Natural killer cell (primary cell): ENCODE results near the gene TRPM5. TPM values are rescaled to one million over a fixed set of nuclear protein-coding genes. Genes with fewer than 3 reads are reported as not detected.

ENCODE experiments used
- ATAC-seq, 3 donors: fragments of 150-1000 bp in 2 of 3; fragments of 200-7000 bp in 1 of 3; cut with Tn5 transposase; 1 replicate in 1 of 3; 2 replicates in 2 of 3; pipeline ENCODE4 v1.10.0; 2021; ENCODE audit warnings: mild to moderate bottlenecking in 2 of 3, moderate library complexity in 2 of 3
- DNase-seq, 2 donors: peaks; one replicate each; pipeline versions ENCODE4 v3.0.0 to v3.0.0-alpha.2; 2013 to 2021; ENCODE audit warnings: mixed read lengths in 1 of 2
- H3K27ac ChIP-seq: one replicate; pipeline ENCODE4 v1.5.1; 2013; ENCODE audit warnings: mild to moderate bottlenecking, low read length
- H3K27me3 ChIP-seq: one replicate; pipeline ENCODE4 v1.6.1; 2013; ENCODE audit warnings: low read length; ENCODE audit not compliant: control insufficient read depth, insufficient read depth
- H3K36me3 ChIP-seq: one replicate; pipeline ENCODE4 v1.6.1; 2013; ENCODE audit warnings: low read length; ENCODE audit not compliant: control insufficient read depth, insufficient read depth
- H3K4me1 ChIP-seq: one replicate; pipeline ENCODE4 v1.6.1; 2013; ENCODE audit warnings: low read length; ENCODE audit not compliant: control insufficient read depth, insufficient read depth
- H3K4me3 ChIP-seq: one replicate; pipeline ENCODE4 v1.5.1; 2013; ENCODE audit warnings: low read length
- H3K9me3 ChIP-seq: one replicate; pipeline ENCODE4 v1.6.1; 2013; ENCODE audit warnings: low read length; ENCODE audit not compliant: control insufficient read depth, insufficient read depth
- H3K27ac Mint-ChIP-seq, 2 donors: one replicate each; pipeline ENCODE4 v1.8.0; 2022; ENCODE audit warnings: mild to moderate bottlenecking in 2 of 2, mixed read lengths in 2 of 2, moderate library complexity in 1 of 2
- H3K27me3 Mint-ChIP-seq, 2 donors: one replicate each; pipeline ENCODE4 v1.8.0; 2022; ENCODE audit warnings: low read depth in 2 of 2, mixed read lengths in 2 of 2
- H3K36me3 Mint-ChIP-seq: one replicate; pipeline ENCODE4 v1.8.0; 2022; ENCODE audit warnings: mixed read lengths
- H3K4me1 Mint-ChIP-seq, 2 donors: one replicate each; pipeline ENCODE4 v1.8.0; 2022; ENCODE audit warnings: mixed read lengths in 2 of 2
- H3K4me3 Mint-ChIP-seq: one replicate; pipeline ENCODE4 v1.8.0; 2022; ENCODE audit warnings: mild to moderate bottlenecking, moderate library complexity, mixed read lengths
- H3K9me3 Mint-ChIP-seq, 2 donors: one replicate each; pipeline ENCODE4 v1.8.0; 2022; ENCODE audit warnings: mixed read lengths in 2 of 2
- WGBS: methylation state at CpG from one replicate; pipeline ENCODE4 v1.1.7; 2013; ENCODE audit warnings: missing lambda C conversion rate; ENCODE audit not compliant: insufficient coverage; 5-methylcytosine and 5-hydroxymethylcytosine counted together
- intact Hi-C: fragments of 100-400 bp; cut with micrococcal nuclease; formaldehyde crosslinking; loops from one replicate; pipeline ENCODE4 v1.14.2; 2022
- total RNA-seq, 4 donors: library from RNA; stranded (reverse); fragments of 120-200 nt in 1 of 4; gene quantifications; one replicate each; pipeline versions ENCODE4 v1.2.3 to v1.2.4, GENCODE V29; 2013 to 2022
- TF ChIP-seq, protein P1 (sequence below): fragments of 200-600 bp; IDR thresholded peaks from one replicate; pipeline ENCODE4 v1.8.0; 2022; ENCODE audit warnings: antibody characterized with exemption

TRPM5 gene
- total RNA-seq, 3 donors from 2014 or later (not counting 1 experiment from before 2014, with no cell fraction given) = not detected

- Histone ChIP-seq H3K27ac (no peak overlapping the region), H3K4me1 (no peaks in the 10 kb centered on the region), H3K36me3 (no peaks in the 10 kb centered on the region), H3K9me3 (no peaks in the 10 kb centered on the region), H3K4me3 (no peak overlapping the region), H3K27me3 (no peaks in the 10 kb centered on the region)
- WGBS = 92% methylated on average over 14 of the region's 14 CpGs
- no peak for DNase-seq
- no peaks in the 10 kb centered on the region for H3K36me3 Mint-ChIP-seq
- no peak for ATAC-seq
- H3K4me1 Mint-ChIP-seq = peaks cover 0 to 5% of the 10 kb centered on the region in 2 donors
- TF ChIP-seq, protein P1, sequence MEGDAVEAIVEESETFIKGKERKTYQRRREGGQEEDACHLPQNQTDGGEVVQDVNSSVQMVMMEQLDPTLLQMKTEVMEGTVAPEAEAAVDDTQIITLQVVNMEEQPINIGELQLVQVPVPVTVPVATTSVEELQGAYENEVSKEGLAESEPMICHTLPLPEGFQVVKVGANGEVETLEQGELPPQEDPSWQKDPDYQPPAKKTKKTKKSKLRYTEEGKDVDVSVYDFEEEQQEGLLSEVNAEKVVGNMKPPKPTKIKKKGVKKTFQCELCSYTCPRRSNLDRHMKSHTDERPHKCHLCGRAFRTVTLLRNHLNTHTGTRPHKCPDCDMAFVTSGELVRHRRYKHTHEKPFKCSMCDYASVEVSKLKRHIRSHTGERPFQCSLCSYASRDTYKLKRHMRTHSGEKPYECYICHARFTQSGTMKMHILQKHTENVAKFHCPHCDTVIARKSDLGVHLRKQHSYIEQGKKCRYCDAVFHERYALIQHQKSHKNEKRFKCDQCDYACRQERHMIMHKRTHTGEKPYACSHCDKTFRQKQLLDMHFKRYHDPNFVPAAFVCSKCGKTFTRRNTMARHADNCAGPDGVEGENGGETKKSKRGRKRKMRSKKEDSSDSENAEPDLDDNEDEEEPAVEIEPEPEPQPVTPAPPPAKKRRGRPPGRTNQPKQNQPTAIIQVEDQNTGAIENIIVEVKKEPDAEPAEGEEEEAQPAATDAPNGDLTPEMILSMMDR = no peak
- intact Hi-C loops = no loop called here
- H3K27ac Mint-ChIP-seq = no peak overlapping the region
- no peaks in the 10 kb centered on the region for H3K9me3 Mint-ChIP-seq
- no peaks in the 10 kb centered on the region for H3K27me3 Mint-ChIP-seq
- H3K4me3 Mint-ChIP-seq = no peak overlapping the region
Measured at GRCh38 chr11:2426826-2427521, 17.3 kb downstream of the TRPM5 start.

- intact Hi-C loops = no loop called here
- no peak overlapping the region for H3K27ac ChIP-seq
- Mint-ChIP-seq H3K27ac (no peak overlapping the region), H3K4me1 (no peaks in the 10 kb centered on the region), H3K27me3 (no peaks in the 10 kb centered on the region), H3K36me3 (no peaks in the 10 kb centered on the region), H3K4me3 (no peak overlapping the region), H3K9me3 (no peaks in the 10 kb centered on the region)
- TF ChIP-seq, protein P1 = no peak
- H3K4me3 ChIP-seq = no peak overlapping the region
- no peak for DNase-seq
- no peaks in the 10 kb centered on the region for H3K27me3 ChIP-seq
- 90% methylated on average over 13 of the region's 13 CpGs for WGBS
- H3K9me3 ChIP-seq = no peaks in the 10 kb centered on the region
- ATAC-seq = no peak
- H3K36me3 ChIP-seq = no peaks in the 10 kb centered on the region
- no peaks in the 10 kb centered on the region for H3K4me1 ChIP-seq
Measured at GRCh38 chr11:2426221-2426620, 18.1 kb downstream of the TRPM5 start.

- H3K9me3 Mint-ChIP-seq = no peaks in the 10 kb centered on the region
- ATAC-seq (no peak), DNase-seq (no peak)
- intact Hi-C loops = no loop called here
- H3K27me3 ChIP-seq = no peaks in the 10 kb centered on the region
- H3K9me3 ChIP-seq = no peaks in the 10 kb centered on the region
- H3K27ac Mint-ChIP-seq = no peak overlapping the region
- TF ChIP-seq, protein P1 = no peak
- no peaks in the 10 kb centered on the region for H3K36me3 Mint-ChIP-seq
- H3K4me3 Mint-ChIP-seq = no peak overlapping the region
- no peaks in the 10 kb centered on the region for H3K4me1 Mint-ChIP-seq
- no peaks in the 10 kb centered on the region for H3K36me3 ChIP-seq
- H3K4me1 ChIP-seq = peaks cover 3% of the 10 kb centered on the region
- H3K27ac ChIP-seq = no peak overlapping the region
- WGBS = 74% methylated on average over 8 of the region's 8 CpGs
- no peaks in the 10 kb centered on the region for H3K27me3 Mint-ChIP-seq
- no peak overlapping the region for H3K4me3 ChIP-seq
Measured at GRCh38 chr11:2425506-2425905, 18.8 kb downstream of the TRPM5 start.
